ENCODE results near the gene ITPKB.
"Not testable (repeated sequence)": the region's sequence is repeated elsewhere in the genome, so short reads cannot be mapped to it uniquely, and the experiment has no call there.

Gene ITPKB

DNA sequence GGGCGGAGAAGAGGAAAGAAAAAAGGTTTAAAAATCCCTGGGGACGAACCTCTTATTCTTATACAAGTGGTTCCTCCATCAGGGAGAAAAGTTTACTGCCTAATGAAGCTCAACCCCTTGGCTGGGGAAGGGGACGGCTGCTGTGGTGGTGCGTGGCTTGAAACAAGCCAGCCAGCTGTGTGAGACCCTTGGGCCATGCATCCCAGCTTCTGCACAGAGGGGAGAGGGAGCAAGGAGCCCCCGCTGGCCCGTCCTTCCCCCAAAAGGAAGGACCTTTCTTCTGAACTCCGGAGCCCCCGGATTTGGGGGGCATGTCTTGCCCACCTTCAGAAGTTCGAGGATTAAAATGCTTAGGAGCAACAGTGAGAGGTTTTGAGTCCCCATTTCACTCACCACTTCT is 123.2 kb downstream of the ITPKB start:
- TF ChIP-seq, protein P1, sequence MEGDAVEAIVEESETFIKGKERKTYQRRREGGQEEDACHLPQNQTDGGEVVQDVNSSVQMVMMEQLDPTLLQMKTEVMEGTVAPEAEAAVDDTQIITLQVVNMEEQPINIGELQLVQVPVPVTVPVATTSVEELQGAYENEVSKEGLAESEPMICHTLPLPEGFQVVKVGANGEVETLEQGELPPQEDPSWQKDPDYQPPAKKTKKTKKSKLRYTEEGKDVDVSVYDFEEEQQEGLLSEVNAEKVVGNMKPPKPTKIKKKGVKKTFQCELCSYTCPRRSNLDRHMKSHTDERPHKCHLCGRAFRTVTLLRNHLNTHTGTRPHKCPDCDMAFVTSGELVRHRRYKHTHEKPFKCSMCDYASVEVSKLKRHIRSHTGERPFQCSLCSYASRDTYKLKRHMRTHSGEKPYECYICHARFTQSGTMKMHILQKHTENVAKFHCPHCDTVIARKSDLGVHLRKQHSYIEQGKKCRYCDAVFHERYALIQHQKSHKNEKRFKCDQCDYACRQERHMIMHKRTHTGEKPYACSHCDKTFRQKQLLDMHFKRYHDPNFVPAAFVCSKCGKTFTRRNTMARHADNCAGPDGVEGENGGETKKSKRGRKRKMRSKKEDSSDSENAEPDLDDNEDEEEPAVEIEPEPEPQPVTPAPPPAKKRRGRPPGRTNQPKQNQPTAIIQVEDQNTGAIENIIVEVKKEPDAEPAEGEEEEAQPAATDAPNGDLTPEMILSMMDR (conservative IDR thresholded peaks at IDR 0.05), result no peak

DNA sequence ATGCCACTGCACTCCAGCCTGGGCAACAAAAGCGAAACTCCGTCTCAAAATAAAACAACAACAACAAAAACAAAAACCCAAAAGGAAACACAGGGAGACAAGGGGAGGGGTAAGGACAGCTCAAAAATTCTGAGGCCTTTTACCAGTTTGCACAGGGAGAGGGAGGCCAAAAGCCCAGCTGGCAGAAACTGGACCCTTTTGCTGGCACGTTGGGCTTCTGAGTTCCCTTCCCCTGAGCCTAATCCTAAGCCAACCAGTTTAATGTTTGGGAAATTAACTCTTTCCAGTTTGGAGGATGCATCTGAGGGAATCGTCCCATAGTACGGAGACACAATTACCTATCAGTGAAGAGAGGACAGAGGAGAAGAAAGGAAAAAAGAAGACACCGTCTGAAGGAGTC is 127.1 kb downstream of the ITPKB start:
- H3K27ac ChIP-seq, result not testable (repeated sequence)

More for the DNA sequence above, 123.2 kb downstream of the ITPKB start:
- H3K27ac ChIP-seq, result no peak overlapping the region

DNA sequence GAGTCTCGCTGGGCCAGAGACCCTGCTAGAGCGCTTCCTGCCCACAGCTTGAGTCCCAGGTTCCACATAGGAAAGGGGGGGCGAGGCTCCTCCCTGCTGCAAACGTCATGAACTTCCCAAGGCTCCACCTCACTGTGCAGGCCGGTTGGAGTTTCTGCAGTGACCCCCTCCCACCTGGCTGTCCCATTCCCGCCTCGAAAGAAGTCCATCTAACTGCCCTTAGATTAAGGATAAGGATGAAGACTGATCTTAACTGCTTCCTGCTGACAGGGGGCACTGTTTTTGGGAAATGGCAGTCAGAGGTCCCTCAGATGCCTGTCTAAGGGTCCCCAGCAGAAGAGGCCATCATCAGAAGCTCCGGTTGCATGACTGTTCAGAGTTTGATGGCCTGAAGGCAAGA is 127.8 kb downstream of the ITPKB start:
- no peak overlapping the region for H3K27ac ChIP-seq
- TF ChIP-seq, protein P1 (conservative IDR thresholded peaks at IDR 0.05), result no peak

DNA sequence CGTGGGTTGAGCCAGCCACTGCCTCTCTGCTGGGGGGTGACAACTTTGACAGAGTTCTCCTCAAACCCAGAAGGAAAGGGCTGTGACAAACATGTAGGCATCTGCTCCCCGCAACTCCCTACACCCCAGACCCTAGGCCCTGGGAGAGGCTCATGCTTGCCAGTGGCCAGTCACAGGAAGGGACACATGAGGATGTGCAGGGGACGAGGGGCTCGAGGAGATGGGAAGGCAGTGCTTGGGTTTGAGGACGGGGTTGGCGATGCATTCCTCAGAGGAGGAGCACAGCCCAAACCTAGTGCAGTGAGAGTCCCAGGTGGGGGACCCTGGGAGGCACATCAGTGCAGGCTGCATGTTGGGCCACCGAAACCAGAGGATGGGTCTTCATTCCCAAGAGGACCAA is 128.4 kb downstream of the ITPKB start:
- H3K27ac ChIP-seq, result no peak overlapping the region
- TF ChIP-seq, protein P1 (conservative IDR thresholded peaks at IDR 0.05), result no peak

DNA sequence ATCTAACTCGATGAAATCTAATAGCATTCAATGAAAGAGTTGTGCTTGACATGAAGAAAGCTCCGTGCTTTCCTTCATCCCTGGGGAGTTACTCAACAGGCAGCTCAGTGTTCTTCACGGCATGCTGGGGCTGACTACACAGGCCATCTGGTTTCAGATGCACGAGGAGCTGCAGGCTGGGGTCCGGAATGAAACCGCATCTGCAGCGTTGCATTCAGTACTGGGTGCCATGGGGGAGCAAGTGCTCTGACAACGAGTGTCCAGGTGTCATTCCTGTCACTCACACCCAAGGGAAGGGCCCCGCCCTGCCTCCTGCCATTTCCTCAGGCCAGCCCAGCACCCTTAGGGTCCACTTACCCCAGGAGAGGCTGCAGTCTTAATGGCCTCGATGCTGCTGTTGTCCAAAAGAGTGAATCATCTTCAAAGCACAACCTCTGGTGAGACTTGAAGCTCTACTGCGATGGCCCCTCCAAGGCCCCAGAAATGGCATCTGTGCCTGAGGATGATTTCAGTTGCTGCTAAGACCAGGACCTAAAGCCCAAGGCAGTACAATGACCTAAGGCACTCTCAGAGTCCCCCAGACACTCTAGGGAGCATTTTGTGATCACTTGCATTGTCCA is 129.1 kb downstream of the ITPKB start:
- TF ChIP-seq, protein P1 (conservative IDR thresholded peaks at IDR 0.05), result no peak
- no peak overlapping the region for H3K27ac ChIP-seq

DNA sequence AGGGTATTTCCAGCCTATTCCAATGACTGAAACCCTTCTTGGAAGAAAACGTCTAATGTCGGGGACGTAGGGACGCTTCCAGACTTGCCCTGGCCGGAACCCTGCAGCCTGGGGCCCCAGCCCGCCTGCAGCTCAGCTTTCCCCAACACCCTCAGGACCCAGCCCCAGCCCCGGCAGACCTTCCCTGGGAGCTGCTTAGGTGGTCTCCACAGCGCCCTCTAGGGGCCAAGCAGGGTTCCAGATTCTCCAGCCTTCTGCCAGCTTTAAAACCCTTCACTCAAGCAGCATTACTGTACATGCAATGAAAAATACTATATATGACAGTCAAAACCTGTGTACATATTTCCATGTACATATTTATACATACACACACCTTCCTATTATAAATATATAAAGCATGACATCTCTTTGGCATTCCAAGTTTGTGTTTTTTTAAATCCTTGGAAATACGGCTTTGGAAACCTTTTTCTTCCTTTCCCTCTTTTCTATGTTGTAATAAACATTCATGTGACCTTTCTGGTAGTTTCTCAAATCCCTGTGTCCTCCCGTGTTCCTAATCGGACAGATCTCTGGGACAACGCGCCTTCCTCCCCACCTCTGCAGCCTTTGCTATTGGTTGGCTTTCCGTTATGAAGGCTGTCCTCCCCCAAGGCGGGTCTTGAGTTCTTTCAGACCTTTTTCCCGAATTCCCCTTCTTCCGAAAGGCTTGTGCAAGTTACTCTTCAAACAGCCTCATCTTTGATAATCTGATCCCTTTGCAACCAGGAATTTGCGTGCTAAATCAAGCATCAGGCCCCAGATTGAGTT is 130.2 kb downstream of the ITPKB start:
- no peak overlapping the region for H3K27ac ChIP-seq

DNA sequence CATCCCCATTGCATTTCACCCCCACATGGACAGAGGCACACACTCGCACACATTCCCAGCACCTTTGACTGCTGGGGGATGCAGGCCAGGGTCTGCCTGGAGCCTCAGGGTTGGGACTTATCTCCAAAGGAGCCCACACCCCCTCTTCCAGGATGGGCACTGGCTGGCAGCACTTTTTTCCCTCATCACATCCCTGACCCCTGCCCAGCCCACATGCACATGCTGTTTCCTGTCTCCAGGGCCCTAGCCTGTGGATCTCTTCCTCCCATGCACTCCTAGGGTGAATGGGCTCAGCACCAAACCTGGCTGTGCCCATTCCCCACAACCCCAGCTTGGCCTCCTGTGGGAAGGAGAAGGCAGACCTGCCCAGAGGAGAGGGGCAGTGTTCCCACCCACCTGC is 131.3 kb downstream of the ITPKB start:
- H3K27ac ChIP-seq, result no peak overlapping the region
- TF ChIP-seq, protein P1 (conservative IDR thresholded peaks at IDR 0.05), result no peak

More for the DNA sequence above, 130.2 kb downstream of the ITPKB start:
- TF ChIP-seq, protein P1 (conservative IDR thresholded peaks at IDR 0.05), result peak; percentile 81

DNA sequence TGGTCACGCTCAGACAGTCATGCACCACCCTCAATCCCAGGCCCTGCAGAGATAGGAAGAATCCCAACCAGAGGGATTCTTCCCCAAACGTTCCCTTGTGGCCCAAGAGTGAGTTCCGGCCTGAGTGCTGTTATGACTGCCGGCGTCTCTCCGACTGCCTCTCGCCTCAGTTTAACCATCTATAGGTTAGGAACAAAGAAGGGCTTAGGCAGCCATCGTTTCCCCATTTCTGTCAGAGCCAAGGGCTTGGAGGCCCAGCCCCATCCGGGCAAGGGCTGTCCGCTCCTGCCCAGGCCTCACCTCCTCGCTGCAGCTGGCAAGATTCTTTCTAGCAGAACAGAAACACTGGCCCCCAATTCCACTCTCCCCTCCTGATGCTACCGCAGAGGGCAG is 131.8 kb downstream of the ITPKB start:
- TF ChIP-seq, protein P1 (conservative IDR thresholded peaks at IDR 0.05), result no peak
- no peak overlapping the region for H3K27ac ChIP-seq
